ENCODE results near the gene BOD1. TPM values are rescaled to one million over a fixed set of nuclear protein-coding genes. Genes with fewer than 3 reads are reported as not detected.
A peak's percentile ranks its signal among the peaks of the same experiment; 100 is the strongest.

Gene BOD1
- total RNA-seq, 1 experiment from 2014 or later: 70.9 TPM

DNA sequence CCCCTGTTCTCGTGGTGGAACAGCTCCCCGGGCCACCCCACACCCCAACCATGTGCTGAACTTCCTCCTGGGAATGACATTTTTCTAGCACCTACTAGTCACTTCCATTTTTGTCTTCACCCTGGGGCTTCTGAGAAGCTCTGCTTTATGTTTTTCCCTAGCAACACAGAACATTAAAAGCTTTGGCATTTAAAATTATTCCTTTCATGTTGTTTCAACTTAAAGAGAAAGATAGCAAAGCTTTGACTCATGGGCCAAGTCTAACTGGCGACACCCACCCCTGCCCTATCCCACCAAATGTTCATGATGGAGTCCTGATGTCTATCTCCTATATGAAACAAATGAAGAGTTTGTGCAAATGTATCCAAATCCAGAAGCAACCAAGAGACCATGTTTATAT lies 22.4 kb downstream of the BOD1 start:
- DNase-seq (ENCODE audit: low spot score): no peak
- BruUV-seq (replicated peaks): no TSS peak
- ChIA-PET CTCF (no interaction called here), POLR2A (ENCODE audit: low non-redundant PET) (no interaction called here)
- Histone ChIP-seq H3K27ac (ENCODE audit: low read depth, low read length, poor library complexity, severe bottlenecking) (no peak overlapping the region), H3K4me3 (ENCODE audit: low read depth, low read length, poor library complexity, severe bottlenecking) (no peak overlapping the region), H3K27me3 (replicated peaks; ENCODE audit: insufficient read depth, low read depth, low read length, poor library complexity) (no peaks in the 10 kb centered on the region), H3K36me3 (ENCODE audit: insufficient read depth, low read length, poor library complexity, severe bottlenecking) (no peaks in the 10 kb centered on the region), H3K9me3 (ENCODE audit: low read depth, low read length, poor library complexity, severe bottlenecking) (peaks cover 9% of the 10 kb centered on the region), H3K4me1 (ENCODE audit: insufficient read depth, low read length, poor library complexity, severe bottlenecking) (no peaks in the 10 kb centered on the region)
- no peak for TF ChIP-seq EZH2 (IDR thresholded peaks at IDR 0.05; ENCODE audit: borderline replicate concordance, low read depth, low read length, poor library complexity, severe bottlenecking)
- TF ChIP-seq, protein P1, sequence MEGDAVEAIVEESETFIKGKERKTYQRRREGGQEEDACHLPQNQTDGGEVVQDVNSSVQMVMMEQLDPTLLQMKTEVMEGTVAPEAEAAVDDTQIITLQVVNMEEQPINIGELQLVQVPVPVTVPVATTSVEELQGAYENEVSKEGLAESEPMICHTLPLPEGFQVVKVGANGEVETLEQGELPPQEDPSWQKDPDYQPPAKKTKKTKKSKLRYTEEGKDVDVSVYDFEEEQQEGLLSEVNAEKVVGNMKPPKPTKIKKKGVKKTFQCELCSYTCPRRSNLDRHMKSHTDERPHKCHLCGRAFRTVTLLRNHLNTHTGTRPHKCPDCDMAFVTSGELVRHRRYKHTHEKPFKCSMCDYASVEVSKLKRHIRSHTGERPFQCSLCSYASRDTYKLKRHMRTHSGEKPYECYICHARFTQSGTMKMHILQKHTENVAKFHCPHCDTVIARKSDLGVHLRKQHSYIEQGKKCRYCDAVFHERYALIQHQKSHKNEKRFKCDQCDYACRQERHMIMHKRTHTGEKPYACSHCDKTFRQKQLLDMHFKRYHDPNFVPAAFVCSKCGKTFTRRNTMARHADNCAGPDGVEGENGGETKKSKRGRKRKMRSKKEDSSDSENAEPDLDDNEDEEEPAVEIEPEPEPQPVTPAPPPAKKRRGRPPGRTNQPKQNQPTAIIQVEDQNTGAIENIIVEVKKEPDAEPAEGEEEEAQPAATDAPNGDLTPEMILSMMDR (conservative IDR thresholded peaks at IDR 0.05; ENCODE audit: low read depth, low read length): no peak
- intact Hi-C loops (cut with micrococcal nuclease; ENCODE audit: unreplicated experiment): no loop called here

DNA sequence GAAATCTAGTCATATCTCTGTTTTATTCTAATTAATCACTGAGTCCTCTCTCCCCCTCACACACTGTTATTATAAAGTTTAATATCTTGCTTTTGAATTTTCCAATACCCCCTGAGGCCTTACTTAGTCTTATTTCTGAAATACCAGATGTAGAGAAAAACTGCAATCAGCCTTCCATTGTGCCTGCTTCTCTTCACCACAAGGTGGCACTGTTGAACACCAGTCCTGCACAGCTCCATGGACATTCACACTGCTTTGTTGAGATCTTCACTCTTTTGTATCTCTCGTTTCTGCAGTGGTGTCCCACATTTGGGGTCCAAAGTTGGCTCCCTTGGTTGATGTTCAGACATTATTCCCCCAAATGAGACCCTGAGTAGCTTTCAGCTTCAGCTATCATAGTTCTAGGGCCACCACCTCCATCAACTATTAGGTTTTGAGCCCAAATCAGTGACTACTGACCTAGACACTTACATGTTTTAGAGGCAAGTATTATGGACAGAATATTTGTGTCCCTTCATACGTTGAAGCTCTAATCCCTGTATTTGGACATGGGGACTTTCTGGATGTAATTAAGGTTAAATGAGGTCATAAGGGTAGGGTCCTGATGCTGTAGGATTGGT lies 24.3 kb downstream of the BOD1 start:
- POLR2A ChIA-PET (ENCODE audit: low non-redundant PET): no interaction called here
- CTCF ChIA-PET: interaction anchor here (0.6 to 0.7 kb wide), 2 partner anchors 260 to 310 kb away, joined by 3 to 5 read pairs; no protein-coding TSS in a partner anchor
- Histone ChIP-seq H3K27me3 (replicated peaks; ENCODE audit: insufficient read depth, low read depth, low read length, poor library complexity) (no peaks in the 10 kb centered on the region), H3K36me3 (ENCODE audit: insufficient read depth, low read length, poor library complexity, severe bottlenecking) (no peaks in the 10 kb centered on the region), H3K4me1 (ENCODE audit: insufficient read depth, low read length, poor library complexity, severe bottlenecking) (no peaks in the 10 kb centered on the region), H3K27ac (ENCODE audit: low read depth, low read length, poor library complexity, severe bottlenecking) (no peak overlapping the region), H3K9me3 (ENCODE audit: low read depth, low read length, poor library complexity, severe bottlenecking) (peaks cover 9% of the 10 kb centered on the region), H3K4me3 (ENCODE audit: low read depth, low read length, poor library complexity, severe bottlenecking) (no peak overlapping the region)
- DNase-seq (ENCODE audit: low spot score): peak; percentile 14
- intact Hi-C loops (cut with micrococcal nuclease; ENCODE audit: unreplicated experiment): no loop called here
- no peak for TF ChIP-seq EZH2 (IDR thresholded peaks at IDR 0.05; ENCODE audit: borderline replicate concordance, low read depth, low read length, poor library complexity, severe bottlenecking)
- TF ChIP-seq, protein P1 (conservative IDR thresholded peaks at IDR 0.05; ENCODE audit: low read depth, low read length): peak; percentile 56
- no TSS peak for BruUV-seq (replicated peaks)

DNA sequence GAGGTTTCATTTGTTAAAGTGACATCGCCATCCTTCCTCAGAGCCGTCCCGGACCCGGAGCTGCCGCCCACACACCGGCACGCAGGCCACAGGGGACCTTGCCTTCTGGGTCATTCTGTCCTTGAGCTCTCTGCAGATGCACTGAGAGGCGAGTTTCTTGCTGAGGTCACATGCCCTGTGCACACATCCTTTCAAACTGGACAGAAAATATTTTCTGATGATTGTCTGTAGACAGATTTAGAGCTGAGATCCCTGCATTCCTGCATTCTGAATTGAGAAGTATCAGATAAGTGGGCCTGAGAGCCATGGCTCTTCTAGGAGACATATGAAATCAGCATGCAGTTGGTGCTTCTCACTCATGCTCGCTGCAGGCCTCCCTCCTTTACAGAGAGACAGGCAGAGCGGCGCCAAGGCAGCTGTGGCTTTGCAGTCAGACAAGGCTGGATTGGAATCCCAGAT lies 25.4 kb downstream of the BOD1 start:
- ChIA-PET CTCF (no interaction called here), POLR2A (ENCODE audit: low non-redundant PET) (no interaction called here)
- no peaks in the 10 kb centered on the region for H3K27me3 ChIP-seq (replicated peaks; ENCODE audit: insufficient read depth, low read depth, low read length, poor library complexity)
- intact Hi-C loops (cut with micrococcal nuclease; ENCODE audit: unreplicated experiment): no loop called here
- peaks cover 9% of the 10 kb centered on the region for H3K9me3 ChIP-seq (ENCODE audit: low read depth, low read length, poor library complexity, severe bottlenecking)
- no TSS peak for BruUV-seq (replicated peaks)
- no peak overlapping the region for H3K27ac ChIP-seq (ENCODE audit: low read depth, low read length, poor library complexity, severe bottlenecking)
- no peak for DNase-seq (ENCODE audit: low spot score)
- no peak overlapping the region for H3K4me3 ChIP-seq (ENCODE audit: low read depth, low read length, poor library complexity, severe bottlenecking)
- TF ChIP-seq EZH2 (IDR thresholded peaks at IDR 0.05; ENCODE audit: borderline replicate concordance, low read depth, low read length, poor library complexity, severe bottlenecking): no peak
- TF ChIP-seq, protein P1 (conservative IDR thresholded peaks at IDR 0.05; ENCODE audit: low read depth, low read length): no peak
- H3K4me1 ChIP-seq (ENCODE audit: insufficient read depth, low read length, poor library complexity, severe bottlenecking): no peaks in the 10 kb centered on the region
- H3K36me3 ChIP-seq (ENCODE audit: insufficient read depth, low read length, poor library complexity, severe bottlenecking): no peaks in the 10 kb centered on the region

All from A673 (cell line).